WTC11 (cell line): ENCODE data around the gene SMIM5. TPM values are rescaled to one million over a fixed set of nuclear protein-coding genes. Genes with fewer than 3 reads are reported as not detected.

Experiments
- ATAC-seq: fragments of 200-7000 bp; cut with Tn5 transposase; 2 replicates; pipeline ENCODE4 v1.10.0; 2021; ENCODE audit warnings: mild to moderate bottlenecking, moderate library complexity
- CTCF ChIA-PET: fragments of 300-600 bp; sonication (Branson Sonifier 250); formaldehyde crosslinking; loops from one replicate; lab custom pipeline; 2021; ENCODE audit warnings: antibody characterized with exemption; lab: Charles Lee
- POLR2A ChIA-PET: fragments of 350-600 bp; sonication (Branson Sonifier 250); formaldehyde crosslinking; loops from one replicate; lab custom pipeline; 2021; ENCODE audit warnings: antibody characterized with exemption; lab: Charles Lee
- DNase-seq: peaks from one replicate; pipeline ENCODE4 v3.0.0; 2021; ENCODE audit warnings: low spot score
- H3K27ac Mint-ChIP-seq: 2 replicates; pipeline ENCODE4 v1.8.0; 2021; ENCODE audit warnings: mixed read lengths
- H3K27me3 Mint-ChIP-seq: 2 replicates; pipeline ENCODE4 v1.8.0; 2021; ENCODE audit warnings: low read depth, mild to moderate bottlenecking, moderate library complexity, mixed read lengths
- H3K36me3 Mint-ChIP-seq: 2 replicates; pipeline ENCODE4 v1.8.0; 2021; ENCODE audit warnings: mixed read lengths
- H3K4me1 Mint-ChIP-seq: 2 replicates; pipeline ENCODE4 v1.8.0; 2022; ENCODE audit warnings: mixed read lengths
- H3K4me3 Mint-ChIP-seq: 2 replicates; pipeline ENCODE4 v1.8.0; 2021; ENCODE audit warnings: mild to moderate bottlenecking, moderate library complexity, mixed read lengths
- H3K9me3 Mint-ChIP-seq: 2 replicates; pipeline ENCODE4 v1.8.0; 2021; ENCODE audit warnings: mixed read lengths
- ATF1 ChIP-seq: sonication (generic); formaldehyde crosslinking; IDR thresholded peaks from 2 replicates; pipeline ENCODE4 v1.8.1; 2023; ENCODE audit warnings: mild to moderate bottlenecking, moderate library complexity, missing genetic modification reagents
- ETV6 ChIP-seq: sonication (generic); formaldehyde crosslinking; IDR thresholded peaks from 2 replicates; pipeline ENCODE4 v1.8.1; 2022; ENCODE audit warnings: mild to moderate bottlenecking, missing genetic modification reagents
- HMGA2 ChIP-seq: fragments of 250-450 bp; sonication (Bioruptor Pico); IDR thresholded peaks from 2 replicates; pipeline ENCODE4 v1.4.0; 2021; ENCODE audit warnings: mild to moderate bottlenecking, moderate library complexity
- IRF2 ChIP-seq: sonication (generic); formaldehyde crosslinking; IDR thresholded peaks from 2 replicates; pipeline ENCODE4 v1.8.0; 2022; ENCODE audit warnings: low read depth, missing genetic modification reagents, borderline replicate concordance
- JUN ChIP-seq: sonication (generic); formaldehyde crosslinking; IDR thresholded peaks from 2 replicates; pipeline ENCODE4 v1.8.0; 2023; ENCODE audit warnings: mild to moderate bottlenecking, missing genetic modification reagents
- MLX ChIP-seq: sonication (generic); formaldehyde crosslinking; IDR thresholded peaks from 2 replicates; pipeline ENCODE4 v1.8.1; 2023; ENCODE audit warnings: mild to moderate bottlenecking, missing genetic modification reagents, moderate library complexity
- NFATC4 ChIP-seq: fragments of 250-450 bp; sonication (Bioruptor Pico); IDR thresholded peaks from 2 replicates; pipeline ENCODE4 v1.9.0; 2021; ENCODE audit warnings: mild to moderate bottlenecking
- NFYB ChIP-seq: sonication (generic); formaldehyde crosslinking; conservative IDR thresholded peaks from 2 replicates; pipeline ENCODE4 v1.8.0; 2022; ENCODE audit warnings: low read depth, missing genetic modification reagents
- NR1H2 ChIP-seq: sonication (generic); formaldehyde crosslinking; IDR thresholded peaks from 2 replicates; pipeline ENCODE4 v1.9.0; 2021; ENCODE audit warnings: mild to moderate bottlenecking, moderate library complexity, missing genetic modification reagents
- NR3C1 ChIP-seq: sonication (generic); formaldehyde crosslinking; conservative IDR thresholded peaks from 2 replicates; pipeline ENCODE4 v1.8.1; 2023; ENCODE audit warnings: low read depth, mild to moderate bottlenecking, missing genetic modification reagents
- SOX15 ChIP-seq: fragments of 250-450 bp; sonication (Bioruptor Pico); IDR thresholded peaks from 2 replicates; pipeline ENCODE4 v1.9.0; 2021; ENCODE audit warnings: mild to moderate bottlenecking
- TCF7 ChIP-seq: sonication (generic); formaldehyde crosslinking; IDR thresholded peaks from 2 replicates; pipeline ENCODE4 v1.8.0; 2022; ENCODE audit warnings: mild to moderate bottlenecking, low read depth, missing genetic modification reagents, moderate library complexity
- TEAD1 ChIP-seq: sonication (generic); formaldehyde crosslinking; IDR thresholded peaks from 2 replicates; pipeline ENCODE4 v1.8.0; 2022; ENCODE audit warnings: mild to moderate bottlenecking, missing genetic modification reagents
- TP53 ChIP-seq: sonication (generic); formaldehyde crosslinking; IDR thresholded peaks from 2 replicates; pipeline ENCODE4 v1.8.1; 2023; ENCODE audit warnings: mild to moderate bottlenecking, missing genetic modification reagents
- ZBTB21 ChIP-seq: sonication (generic); formaldehyde crosslinking; IDR thresholded peaks from 2 replicates; pipeline ENCODE4 v1.8.1; 2023; ENCODE audit warnings: mild to moderate bottlenecking, missing genetic modification reagents, borderline replicate concordance
- ZNF416 ChIP-seq: fragments of 250-450 bp; sonication (Bioruptor Pico); IDR thresholded peaks from 2 replicates; pipeline ENCODE4 v1.9.0; 2021; ENCODE audit warnings: mild to moderate bottlenecking, inconsistent platforms
- total RNA-seq: library from RNA; stranded (reverse); gene quantifications from 3 replicates; pipeline ENCODE4 v1.2.3, GENCODE V29; 2021
- TF ChIP-seq, protein P1 (sequence below): sonication (generic); formaldehyde crosslinking; IDR thresholded peaks from 2 replicates; pipeline ENCODE4 v1.8.1; 2022; ENCODE audit warnings: low read depth, mild to moderate bottlenecking, moderate library complexity, missing genetic modification reagents, borderline replicate concordance
- TF ChIP-seq, protein P2 (sequence below): sonication (generic); formaldehyde crosslinking; IDR thresholded peaks from 2 replicates; pipeline ENCODE4 v1.8.1; 2022; ENCODE audit warnings: missing genetic modification reagents, borderline replicate concordance
- TF ChIP-seq, protein P3 (sequence below): sonication (generic); formaldehyde crosslinking; IDR thresholded peaks from 2 replicates; pipeline ENCODE4 v1.8.0; 2022; ENCODE audit warnings: missing genetic modification reagents
- TF ChIP-seq, protein P4 (sequence below): sonication (generic); formaldehyde crosslinking; IDR thresholded peaks from 2 replicates; pipeline ENCODE4 v1.8.1; 2022; ENCODE audit warnings: mild to moderate bottlenecking, missing genetic modification reagents, moderate library complexity, borderline replicate concordance

SMIM5 gene
- total RNA-seq, 1 experiment from 2014 or later = not detected

GRCh38 chr17:75594499-75595283 is 38.5 kb upstream of the SMIM5 start:
- Mint-ChIP-seq H3K9me3 (no peaks in the 10 kb centered on the region), H3K27ac (no peak overlapping the region), H3K27me3 (peaks cover 7% of the 10 kb centered on the region), H3K4me3 (no peak overlapping the region), H3K36me3 (no peaks in the 10 kb centered on the region), H3K4me1 (no peaks in the 10 kb centered on the region)
- ChIA-PET POLR2A (no interaction called here), CTCF (interaction anchor here (0.6 to 8.9 kb wide), 5 partner anchors 10 to 310 kb away, joined by 3 to 52 read pairs (median 4); partner anchors contain the start of genes MRPL38 and SMIM5)
- DNase-seq (no peak), ATAC-seq (no peak; the same call in 1 of the 2 replicates)
- TF ChIP-seq ZBTB21 (no peak), NFYB (no peak), TCF7 (CRISPR knock-in tag) (no peak), NR1H2 (CRISPR knock-in tag) (no peak), IRF2 (CRISPR knock-in tag) (no peak), NFATC4 (no peak), SOX15 (CRISPR knock-in tag) (no peak), NR3C1 (CRISPR knock-in tag) (no peak), TEAD1 (no peak), ATF1 (CRISPR knock-in tag) (no peak), TP53 (no peak), HMGA2 (CRISPR knock-in tag) (no peak), ETV6 (CRISPR knock-in tag) (no peak), MLX (no peak), ZNF416 (CRISPR knock-in tag) (no peak), JUN (CRISPR knock-in tag) (no peak)
- TF ChIP-seq, protein P1, sequence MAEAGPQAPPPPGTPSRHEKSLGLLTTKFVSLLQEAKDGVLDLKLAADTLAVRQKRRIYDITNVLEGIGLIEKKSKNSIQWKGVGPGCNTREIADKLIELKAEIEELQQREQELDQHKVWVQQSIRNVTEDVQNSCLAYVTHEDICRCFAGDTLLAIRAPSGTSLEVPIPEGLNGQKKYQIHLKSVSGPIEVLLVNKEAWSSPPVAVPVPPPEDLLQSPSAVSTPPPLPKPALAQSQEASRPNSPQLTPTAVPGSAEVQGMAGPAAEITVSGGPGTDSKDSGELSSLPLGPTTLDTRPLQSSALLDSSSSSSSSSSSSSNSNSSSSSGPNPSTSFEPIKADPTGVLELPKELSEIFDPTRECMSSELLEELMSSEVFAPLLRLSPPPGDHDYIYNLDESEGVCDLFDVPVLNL (CRISPR knock-in tag) = no peak
- TF ChIP-seq, protein P2, sequence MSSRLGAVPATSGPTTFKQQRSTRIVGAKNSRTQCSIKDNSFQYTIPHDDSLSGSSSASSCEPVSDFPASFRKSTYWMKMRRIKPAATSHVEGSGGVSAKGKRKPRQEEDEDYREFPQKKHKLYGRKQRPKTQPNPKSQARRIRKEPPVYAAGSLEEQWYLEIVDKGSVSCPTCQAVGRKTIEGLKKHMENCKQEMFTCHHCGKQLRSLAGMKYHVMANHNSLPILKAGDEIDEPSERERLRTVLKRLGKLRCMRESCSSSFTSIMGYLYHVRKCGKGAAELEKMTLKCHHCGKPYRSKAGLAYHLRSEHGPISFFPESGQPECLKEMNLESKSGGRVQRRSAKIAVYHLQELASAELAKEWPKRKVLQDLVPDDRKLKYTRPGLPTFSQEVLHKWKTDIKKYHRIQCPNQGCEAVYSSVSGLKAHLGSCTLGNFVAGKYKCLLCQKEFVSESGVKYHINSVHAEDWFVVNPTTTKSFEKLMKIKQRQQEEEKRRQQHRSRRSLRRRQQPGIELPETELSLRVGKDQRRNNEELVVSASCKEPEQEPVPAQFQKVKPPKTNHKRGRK (CRISPR knock-in tag) = no peak
- TF ChIP-seq, protein P3, sequence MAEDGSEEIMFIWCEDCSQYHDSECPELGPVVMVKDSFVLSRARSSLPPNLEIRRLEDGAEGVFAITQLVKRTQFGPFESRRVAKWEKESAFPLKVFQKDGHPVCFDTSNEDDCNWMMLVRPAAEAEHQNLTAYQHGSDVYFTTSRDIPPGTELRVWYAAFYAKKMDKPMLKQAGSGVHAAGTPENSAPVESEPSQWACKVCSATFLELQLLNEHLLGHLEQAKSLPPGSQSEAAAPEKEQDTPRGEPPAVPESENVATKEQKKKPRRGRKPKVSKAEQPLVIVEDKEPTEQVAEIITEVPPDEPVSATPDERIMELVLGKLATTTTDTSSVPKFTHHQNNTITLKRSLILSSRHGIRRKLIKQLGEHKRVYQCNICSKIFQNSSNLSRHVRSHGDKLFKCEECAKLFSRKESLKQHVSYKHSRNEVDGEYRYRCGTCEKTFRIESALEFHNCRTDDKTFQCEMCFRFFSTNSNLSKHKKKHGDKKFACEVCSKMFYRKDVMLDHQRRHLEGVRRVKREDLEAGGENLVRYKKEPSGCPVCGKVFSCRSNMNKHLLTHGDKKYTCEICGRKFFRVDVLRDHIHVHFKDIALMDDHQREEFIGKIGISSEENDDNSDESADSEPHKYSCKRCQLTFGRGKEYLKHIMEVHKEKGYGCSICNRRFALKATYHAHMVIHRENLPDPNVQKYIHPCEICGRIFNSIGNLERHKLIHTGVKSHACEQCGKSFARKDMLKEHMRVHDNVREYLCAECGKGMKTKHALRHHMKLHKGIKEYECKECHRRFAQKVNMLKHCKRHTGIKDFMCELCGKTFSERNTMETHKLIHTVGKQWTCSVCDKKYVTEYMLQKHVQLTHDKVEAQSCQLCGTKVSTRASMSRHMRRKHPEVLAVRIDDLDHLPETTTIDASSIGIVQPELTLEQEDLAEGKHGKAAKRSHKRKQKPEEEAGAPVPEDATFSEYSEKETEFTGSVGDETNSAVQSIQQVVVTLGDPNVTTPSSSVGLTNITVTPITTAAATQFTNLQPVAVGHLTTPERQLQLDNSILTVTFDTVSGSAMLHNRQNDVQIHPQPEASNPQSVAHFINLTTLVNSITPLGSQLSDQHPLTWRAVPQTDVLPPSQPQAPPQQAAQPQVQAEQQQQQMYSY (CRISPR knock-in tag) = no peak
- TF ChIP-seq, protein P4, sequence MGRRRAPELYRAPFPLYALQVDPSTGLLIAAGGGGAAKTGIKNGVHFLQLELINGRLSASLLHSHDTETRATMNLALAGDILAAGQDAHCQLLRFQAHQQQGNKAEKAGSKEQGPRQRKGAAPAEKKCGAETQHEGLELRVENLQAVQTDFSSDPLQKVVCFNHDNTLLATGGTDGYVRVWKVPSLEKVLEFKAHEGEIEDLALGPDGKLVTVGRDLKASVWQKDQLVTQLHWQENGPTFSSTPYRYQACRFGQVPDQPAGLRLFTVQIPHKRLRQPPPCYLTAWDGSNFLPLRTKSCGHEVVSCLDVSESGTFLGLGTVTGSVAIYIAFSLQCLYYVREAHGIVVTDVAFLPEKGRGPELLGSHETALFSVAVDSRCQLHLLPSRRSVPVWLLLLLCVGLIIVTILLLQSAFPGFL (CRISPR knock-in tag) = no peak
- TF ChIP-seq, all 79 proteins: peak for 0
